Anterior cingulate cortex (tissue), 58 donors: ENCODE measurements around the gene NUDT9.
"Not testable (repeated sequence)": the region's sequence is repeated elsewhere in the genome, so short reads cannot be mapped to it uniquely, and the experiment has no call there.

Source experiments
- DNase-seq, 58 donors: peaks; one replicate each; lab custom pipeline; 2025; lab: John Stamatoyannopoulos, UW

Gene NUDT9

DNA sequence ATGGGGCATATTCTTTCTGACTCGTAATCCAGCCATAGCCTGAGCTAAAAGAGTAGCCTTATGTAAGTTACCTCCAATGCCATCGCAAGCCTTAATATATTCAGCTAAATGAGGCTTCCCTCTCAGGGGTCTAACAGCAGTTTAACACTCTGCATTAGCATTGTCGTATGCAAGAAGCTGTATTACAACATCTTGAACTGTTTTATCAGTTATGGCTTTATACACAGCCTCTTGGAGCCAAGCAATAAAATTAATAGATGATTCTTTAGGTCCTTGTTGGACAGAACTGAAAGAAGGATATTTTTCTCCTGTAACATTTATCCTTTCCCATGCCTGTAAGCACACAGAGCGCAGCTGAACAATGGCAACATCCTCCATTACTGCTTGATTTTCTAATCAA lies 15.5 kb upstream of the NUDT9 start:
- not testable (repeated sequence) for DNase-seq

DNA sequence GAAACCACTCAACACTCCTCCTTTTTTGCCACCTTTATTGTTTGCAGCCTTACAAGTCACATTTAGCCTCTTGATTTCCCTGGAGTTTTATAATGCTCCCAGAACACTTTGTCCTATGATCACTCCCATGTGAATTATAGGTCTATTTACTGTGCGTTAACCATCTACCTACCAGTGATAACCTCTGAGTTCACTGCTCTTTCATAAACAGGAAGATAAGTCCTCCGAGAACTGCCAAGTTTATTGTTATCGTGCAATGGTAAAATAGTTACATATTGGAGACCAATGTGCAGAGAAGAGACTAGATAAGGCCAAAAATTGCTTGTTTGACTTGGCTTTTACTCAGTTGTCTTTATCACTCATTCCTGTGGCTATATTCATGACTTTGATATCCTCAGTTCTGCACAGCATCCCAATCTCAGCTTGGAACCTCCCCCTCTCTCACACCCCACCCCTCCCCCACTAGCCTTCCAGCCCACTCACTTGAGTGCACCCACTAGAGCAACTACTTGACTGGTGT lies 12.9 kb upstream of the NUDT9 start:
- DNase-seq: no peak

DNA sequence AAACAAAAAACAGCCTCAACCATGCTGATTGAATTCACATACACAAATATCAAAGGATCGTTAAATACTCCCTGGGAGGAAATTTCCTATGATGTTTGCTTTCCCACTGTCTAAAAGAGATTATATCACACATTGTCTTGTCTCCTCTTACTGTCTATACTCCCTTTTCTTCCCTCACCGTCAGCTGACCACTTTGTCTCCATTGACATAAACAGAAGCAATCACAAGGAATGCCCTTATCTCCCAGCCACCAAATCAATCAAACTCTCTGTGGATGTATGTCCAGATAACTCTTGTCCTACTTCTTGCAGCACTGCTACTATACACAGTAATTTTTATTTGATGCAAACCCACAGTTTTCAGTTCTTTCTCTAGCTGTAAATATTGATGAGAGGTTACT lies 12.2 kb upstream of the NUDT9 start:
- no peak for DNase-seq

DNA sequence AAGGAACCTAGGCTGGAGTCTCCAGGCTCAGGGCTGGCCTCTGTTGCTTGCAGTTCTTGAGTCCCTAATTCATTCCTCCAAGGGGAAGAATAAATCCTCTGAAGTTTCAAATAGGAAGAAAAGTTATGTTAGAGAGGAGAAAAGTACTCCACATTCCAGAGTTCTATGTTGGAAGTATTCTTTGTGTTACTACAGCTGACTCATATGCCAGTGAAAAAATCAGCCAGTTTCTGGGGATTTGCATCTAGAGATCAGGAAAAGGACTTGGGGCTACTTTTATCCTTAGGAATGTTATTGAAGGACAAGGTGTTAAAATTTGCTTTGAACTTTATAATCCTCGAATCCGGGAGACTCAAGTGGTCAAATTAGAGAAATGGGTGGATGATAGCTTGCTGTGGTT lies 11.7 kb upstream of the NUDT9 start:
- DNase-seq: no peak

DNA sequence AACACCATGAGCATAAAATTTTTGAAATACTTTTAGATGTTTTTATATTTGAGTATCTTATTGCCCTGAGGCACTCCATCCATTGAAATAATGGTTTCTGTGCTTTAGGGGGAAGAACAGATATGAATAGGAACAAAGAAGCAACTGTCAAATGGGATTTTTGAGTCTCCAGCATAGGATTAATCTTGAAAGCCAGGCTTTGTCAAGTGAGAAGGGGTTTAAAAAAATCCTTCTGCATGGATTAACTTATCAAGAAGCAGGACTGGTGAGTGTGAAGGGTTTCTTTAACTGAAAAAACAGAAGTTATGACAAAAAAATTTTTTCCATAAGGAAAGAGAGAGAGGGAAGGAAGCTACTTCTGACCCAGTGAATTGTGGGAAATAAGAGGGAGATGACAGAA lies 7.6 kb upstream of the NUDT9 start:
- no peak for DNase-seq

DNA sequence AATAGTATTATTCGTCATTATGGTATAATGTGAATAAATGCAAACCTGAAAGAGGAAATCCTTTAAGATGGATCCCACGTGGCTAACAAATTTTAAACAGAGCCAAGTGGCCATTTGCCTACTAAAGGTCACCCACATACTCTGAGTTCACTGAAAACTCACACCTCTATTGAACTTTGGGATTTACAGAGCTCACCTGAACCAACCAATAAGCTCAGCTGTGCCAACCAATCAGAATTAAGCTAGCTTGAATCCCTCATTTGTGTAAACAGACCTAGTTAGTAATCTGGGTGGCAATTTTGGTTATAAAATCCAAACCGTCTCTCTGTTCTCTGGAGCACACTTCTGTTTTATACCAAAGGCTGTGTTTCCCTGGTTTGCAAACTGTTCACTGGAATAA lies 5.4 kb upstream of the NUDT9 start:
- no peak for DNase-seq

DNA sequence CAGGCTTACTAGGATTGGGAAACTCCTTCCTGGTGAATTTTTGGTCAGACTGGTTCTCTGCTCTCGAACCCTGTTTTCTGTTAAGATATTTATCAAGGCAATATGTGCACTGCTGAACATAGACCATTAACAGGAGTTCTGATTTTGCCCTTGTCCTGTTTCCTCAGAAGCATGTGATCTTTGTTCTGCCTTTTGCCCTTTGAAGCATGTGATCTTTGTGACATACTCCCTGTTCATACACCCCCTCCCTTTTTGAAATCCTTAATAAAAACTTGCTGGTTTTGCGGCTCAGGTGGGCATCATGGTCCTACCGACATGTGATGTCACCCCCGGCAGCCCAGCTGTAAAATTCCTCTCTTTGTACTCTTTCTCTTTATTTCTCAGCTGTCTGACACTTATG lies 4.0 kb upstream of the NUDT9 start:
- not testable (repeated sequence) for DNase-seq

DNA sequence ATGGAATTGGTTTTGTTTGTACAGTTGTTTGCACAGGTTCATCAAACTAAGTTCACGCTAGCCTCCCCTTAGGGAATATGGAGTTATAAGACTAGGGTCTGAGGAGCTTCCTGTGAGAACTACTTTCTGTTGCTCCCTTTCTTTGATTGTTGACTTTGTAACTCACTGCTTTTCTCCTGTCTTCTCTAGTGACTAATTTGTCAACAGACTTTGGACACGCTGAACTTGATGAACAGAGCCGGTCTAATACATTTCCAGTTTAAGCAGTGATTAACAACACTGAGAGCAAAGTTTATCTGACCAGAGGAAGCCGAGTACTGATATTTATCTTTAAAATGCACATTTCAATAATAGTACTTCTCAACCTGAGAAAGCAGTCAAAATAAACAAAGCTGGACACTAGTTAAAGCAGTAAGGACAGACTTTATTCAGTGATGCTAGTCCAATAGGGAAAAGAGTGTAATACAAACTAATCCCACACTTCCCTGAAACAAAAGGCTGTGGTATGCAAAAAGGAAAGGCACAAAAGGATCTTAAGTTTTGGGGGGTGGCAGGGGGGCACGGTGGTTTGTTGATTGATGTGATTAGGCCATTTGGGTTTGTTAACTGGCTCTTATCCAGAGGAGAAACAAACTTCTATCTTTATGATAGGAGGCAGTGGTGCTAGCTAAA lies 2.7 kb upstream of the NUDT9 start:
- DNase-seq: no peak

DNA sequence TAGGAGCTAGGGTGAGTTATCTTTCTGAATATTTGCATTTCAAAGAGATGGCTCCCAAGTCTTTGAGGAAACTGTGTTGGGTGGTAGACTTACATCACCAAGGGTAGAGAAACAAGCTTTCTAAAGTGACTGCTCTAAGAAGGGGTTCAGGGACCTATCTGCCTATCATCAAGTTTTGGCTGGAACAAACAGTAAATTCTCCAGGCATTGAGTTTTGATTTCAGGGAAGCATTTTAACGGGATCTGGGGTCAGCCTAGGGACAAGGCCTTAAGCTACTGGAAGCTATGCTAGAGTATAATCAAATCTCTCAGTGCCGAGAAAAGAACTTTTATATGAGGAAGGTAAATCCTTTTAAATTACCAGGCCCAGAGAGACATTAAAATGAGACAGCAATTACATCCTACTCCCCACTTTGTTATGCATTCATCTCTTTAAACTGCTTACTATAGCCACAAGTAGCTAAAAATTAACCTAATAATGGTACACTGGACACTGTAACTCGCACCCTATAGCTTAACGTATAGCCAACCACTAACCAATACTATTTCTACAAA lies 2.0 kb upstream of the NUDT9 start:
- DNase-seq: no peak

DNA sequence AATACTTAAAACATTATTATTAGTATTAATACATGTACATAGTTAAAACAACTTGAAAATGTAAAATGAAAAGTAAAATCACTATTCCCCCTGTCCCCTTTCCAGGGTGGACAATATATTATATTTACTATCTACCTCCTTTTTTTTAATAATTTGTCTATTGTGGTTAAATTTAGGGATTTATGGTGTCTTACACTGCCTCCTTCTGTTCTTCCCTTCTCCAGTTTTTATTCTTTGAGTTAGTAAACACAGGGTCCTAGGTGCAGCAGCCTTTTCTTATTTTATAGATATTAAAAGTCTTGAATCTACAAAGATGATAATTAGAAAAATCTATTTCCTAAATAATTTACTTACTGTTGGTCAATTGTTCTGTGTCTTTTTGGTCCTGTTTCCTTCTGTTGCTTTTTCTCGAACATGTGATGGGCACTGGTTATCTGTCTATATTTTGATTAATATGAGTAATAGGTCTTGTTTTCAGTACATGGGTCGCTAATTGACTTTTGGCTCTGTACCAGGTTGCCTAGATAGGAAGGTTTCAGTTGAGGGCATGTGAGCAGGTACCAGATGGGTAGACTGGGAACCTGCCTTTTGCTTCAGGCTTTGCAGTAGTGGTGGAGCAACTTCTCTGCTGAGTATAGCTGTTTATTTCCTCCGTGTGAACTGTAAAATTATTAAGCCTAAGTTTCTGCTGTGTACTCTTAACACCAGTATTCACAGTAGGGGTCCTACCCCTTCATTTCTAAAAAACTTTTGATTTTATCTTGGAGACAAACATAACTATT lies 1.1 kb downstream of the NUDT9 start:
- no peak for DNase-seq

DNA sequence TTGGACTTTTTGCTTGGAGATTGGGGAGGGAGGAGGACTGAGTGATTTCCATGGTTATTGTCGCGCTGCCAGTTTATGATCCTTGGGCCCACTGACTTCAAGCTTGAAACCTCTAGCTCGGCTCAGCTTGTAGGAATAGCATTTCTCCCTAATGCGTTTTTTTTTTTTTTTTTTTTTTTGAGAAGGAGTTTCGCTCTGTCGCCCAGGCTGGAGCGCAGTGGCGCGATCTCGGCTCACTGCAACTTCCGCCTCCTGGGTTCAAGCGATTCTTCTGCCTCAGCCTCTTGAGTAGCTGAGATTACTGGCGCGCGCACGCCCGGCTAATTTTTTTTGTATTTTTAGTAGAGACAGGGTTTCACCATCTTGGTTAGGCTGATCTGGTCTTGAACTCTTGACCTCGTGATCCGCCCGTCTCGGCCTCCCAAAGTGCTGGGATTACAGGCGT lies 1.7 kb downstream of the NUDT9 start:
- not testable (repeated sequence) for DNase-seq

DNA sequence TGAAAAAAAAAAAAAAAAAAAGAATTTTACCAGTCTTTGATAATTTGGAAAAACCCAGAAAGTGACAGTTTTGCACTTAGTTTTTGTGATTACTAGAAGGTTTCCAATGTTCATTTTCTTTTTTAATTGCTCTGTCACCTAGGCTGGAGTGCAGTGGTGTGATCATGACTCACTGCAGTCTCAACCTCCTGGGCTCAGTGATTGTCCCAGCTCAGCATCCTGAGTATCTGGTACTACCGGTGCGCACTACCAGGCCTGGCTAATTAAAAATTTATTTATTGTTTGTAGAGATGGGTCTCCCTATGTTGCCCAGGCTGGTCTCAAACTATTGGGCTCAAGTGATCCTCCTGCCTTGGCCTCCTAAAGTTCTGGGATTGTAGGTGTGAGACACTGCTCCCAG lies 3.3 kb downstream of the NUDT9 start:
- DNase-seq: no peak

DNA sequence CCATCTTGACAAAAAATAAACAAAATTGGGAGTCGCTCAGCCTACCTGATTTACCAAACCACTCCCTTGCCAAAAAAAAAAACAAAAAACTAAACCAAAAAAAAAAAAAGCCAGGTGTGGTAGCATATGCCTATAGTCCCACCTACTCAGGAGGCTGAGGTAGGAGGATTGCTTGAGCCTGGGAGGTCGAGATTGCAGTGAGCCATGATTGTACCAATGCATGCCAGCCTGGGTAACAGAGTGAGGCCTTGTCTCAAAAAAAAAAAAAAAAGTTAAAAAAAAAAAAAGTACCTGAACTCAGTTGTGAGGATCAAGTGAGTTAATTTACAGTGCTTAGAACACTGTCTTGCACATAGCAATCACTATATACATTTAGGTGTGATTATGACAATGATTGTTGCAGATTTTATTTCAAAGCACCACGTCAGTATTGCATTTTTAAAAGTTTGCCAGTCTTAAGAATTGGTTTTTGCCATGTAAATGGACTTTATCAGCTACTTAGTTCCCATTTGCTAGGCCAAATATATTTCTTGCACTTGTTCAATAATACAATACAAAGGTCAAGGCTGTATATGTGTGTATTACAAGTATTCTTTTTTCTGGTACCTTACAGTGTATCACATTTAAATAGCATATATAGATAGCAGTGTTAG lies 4.6 kb downstream of the NUDT9 start:
- no peak for DNase-seq

DNA sequence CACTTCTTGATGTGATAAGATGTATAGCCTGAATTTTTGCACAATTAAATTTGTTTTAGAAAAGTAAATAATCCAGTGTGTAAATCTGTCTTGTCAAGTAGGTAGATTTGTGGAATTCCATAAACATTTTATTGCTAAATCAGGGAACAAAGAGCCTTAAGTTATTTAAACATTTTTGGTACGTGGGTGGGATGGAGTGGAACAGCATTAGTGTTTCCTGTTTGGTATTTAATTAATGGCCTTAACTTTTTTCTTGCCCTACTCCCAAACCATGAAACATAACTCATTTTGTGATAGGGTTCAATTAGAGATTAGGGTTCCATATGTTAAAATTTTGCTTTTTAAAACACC lies 5.1 kb downstream of the NUDT9 start:
- DNase-seq: no peak

DNA sequence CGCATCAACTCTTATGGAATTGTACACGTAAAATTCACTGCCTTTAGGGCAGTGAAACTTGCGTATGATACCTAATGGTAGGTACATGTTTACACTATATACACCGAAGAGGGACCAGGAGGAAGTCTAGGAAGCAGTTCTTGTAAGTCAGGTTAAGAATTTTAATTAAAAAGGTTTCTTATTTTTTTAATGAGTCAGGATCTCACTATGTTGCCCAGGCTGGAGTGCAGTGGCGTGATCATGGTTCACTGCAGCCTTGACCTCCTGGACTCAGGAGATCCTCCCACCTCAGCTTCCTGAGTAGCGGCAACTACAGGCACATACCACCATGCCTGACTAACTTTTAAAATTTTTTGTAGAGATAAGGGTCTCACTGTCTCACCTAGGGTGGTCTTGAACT lies 6.6 kb downstream of the NUDT9 start:
- DNase-seq: no peak

DNA sequence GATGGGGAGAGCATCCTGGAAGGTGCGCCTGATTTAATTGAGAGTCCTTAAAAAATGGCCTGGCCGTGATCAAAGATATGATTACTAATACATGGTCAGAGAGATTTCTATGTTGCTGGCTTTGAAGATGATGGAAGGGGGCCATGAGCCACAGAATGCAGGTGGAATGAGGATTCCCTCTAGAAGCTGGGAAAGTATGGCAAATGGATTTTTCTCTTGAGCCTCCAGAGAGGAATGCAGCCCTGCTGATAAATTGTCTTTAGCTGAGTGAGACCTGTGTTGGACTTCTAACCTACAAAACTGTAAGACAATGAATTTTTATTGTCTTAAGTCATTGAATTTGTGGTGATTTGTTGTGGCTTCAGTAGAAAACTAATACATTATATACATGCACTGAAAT lies 7.7 kb downstream of the NUDT9 start:
- no peak for DNase-seq

DNA sequence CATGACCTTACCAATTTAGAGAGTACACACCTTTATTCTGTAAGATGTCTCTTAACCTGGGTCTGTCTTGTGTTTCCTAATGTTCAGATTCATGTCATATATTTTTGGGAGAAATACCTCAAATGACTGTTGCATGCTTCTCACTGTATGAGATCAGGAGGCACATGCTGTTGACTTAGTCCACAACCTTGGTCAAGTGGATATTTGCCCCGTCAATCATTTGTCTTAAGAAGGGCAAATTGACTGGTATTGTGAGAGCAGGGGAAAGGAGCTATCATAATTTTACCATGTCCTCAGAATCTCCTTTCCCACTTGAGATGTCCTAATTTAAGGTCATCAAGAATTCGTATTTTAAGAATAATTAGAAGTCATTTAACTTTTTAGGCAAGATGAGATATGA lies 11.0 kb downstream of the NUDT9 start:
- DNase-seq: no peak

DNA sequence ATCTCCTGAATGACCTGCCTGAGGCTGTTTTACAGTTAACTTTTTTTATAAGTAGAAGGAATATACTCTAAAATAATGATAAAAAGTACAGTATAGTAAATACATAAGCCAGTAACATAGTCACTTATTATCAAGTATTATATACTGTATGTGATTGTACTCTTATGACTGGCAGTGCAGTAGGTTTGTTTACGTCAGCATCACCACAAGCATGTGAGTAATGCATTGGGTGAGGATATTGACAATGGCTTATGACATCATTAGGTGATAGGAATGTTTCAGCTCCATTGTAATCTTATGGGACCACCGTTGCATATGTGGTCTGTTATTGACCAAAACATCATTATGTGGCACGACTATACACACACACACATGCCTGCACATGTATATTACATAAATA lies 20.5 kb downstream of the NUDT9 start:
- no peak for DNase-seq

DNA sequence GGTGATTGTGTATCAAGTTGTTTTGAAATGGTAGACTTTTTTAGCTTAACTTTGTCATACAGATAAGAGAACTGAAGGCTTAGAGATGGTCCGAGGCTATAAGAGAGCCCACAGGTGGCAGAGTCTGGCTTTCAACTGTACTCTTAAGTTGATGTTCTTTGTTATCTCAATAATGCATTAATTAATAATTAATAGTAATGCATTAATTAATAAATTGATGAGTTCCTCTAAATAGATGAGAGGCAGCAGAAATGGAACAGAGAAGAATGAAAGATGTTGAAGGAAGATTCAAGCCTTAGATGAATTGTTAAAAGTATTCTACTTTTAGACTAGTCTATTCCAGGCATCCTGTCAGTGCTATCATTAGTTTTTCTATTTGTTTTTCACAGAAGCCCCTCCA lies 22.4 kb downstream of the NUDT9 start:
- DNase-seq: no peak

DNA sequence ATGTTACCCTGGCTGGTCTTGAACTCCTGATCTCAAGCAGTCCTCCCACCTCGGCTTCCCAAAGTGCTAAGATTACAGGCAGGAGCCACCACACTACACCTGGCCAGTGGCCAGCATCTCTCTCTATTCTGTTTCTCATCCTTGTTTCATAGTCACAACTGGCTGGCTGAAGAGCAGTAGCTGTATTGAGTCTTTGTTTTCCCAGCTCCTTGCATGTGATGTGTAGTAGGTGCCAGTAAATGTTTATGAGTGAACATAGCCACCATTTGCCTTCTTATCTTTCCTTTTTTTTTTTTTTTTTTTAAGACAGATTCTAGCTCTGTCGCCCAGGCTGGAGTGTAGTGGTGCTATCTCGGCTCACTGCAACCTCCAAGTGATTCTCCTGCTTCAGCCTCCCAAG lies 23.6 kb downstream of the NUDT9 start:
- DNase-seq: peak in 1 of 58 donors; percentile 43

DNA sequence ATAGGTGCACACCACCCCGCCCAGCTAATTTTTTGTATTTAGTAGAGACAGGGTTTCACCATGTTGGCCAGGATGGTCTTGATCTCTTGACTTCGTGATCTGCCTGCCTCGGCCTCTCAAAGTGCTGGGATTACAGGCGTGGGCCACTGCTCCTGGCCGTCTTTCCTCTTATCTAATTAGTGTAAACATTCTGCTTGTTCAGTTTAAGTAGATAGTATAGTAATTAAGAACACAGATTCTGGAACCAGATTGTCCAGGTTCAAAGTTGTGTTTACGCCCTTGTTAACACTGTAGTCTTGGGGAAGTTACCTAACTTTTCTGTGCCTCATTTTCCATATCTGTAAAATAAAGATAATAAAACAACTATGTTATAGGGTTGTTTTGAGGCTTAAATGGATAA lies 24.0 kb downstream of the NUDT9 start:
- not testable (repeated sequence) for DNase-seq
